PC-3 (cell line): ENCODE data around the gene DHDDS. TPM values are rescaled to one million over a fixed set of nuclear protein-coding genes. Genes with fewer than 3 reads are reported as not detected.

Experiments used
- ATAC-seq: fragments of 200-7000 bp; cut with Tn5 transposase; 2 replicates; pipeline ENCODE4 v1.9.1; 2020; ENCODE audit warnings: mild to moderate bottlenecking, moderate library complexity
- BruUV-seq: library from RNA; stranded (reverse); fragments of 400-500 nt; replicated peaks from 2 replicates; lab custom pipeline; 2021; lab: Mats Ljungman, UMichigan
- CTCF ChIA-PET: fragments of 300-600 bp; sonication (Branson Sonifier 250); formaldehyde crosslinking; loops from one replicate; lab custom pipeline; 2022; ENCODE audit warnings: antibody characterized with exemption; lab: Charles Lee
- POLR2A ChIA-PET: fragments of 300-600 bp; sonication (Branson Sonifier 250); formaldehyde crosslinking; loops from one replicate; lab custom pipeline; 2022; ENCODE audit warnings: antibody characterized with exemption; ENCODE audit not compliant: unreplicated experiment; lab: Charles Lee
- DNase-seq: peaks from one replicate; pipeline ENCODE4 v3.0.0-alpha.2; 2015
- H2AFZ ChIP-seq: fragments of 300-600 bp; sonication (generic); 2 replicates; pipeline ENCODE4 v1.6.0; 2016; ENCODE audit warnings: antibody characterized with exemption, low read length
- H3F3A ChIP-seq: fragments of 300-600 bp; sonication (generic); one replicate; pipeline ENCODE4 v1.6.0; 2017; ENCODE audit warnings: antibody characterized with exemption, low read length, control low read depth, mild to moderate bottlenecking; ENCODE audit not compliant: unreplicated experiment
- H3K27ac ChIP-seq: fragments of 300-600 bp; sonication (generic); 2 replicates; pipeline ENCODE4 v1.5.1; 2016; ENCODE audit warnings: mild to moderate bottlenecking, low read length
- H3K27me3 ChIP-seq: fragments of 300-600 bp; sonication (generic); 2 replicates; pipeline ENCODE4 v1.6.1; 2016; ENCODE audit warnings: low read length, mixed read lengths
- H3K36me3 ChIP-seq: fragments of 300-600 bp; sonication (generic); 2 replicates; pipeline ENCODE4 v1.6.1; 2016; ENCODE audit warnings: low read depth, mixed run types, low read length, mixed read lengths
- H3K4me1 ChIP-seq: fragments of 300-600 bp; sonication (generic); 2 replicates; pipeline ENCODE4 v1.5.1; 2016; ENCODE audit warnings: low read length; ENCODE audit not compliant: insufficient read depth
- H3K4me2 ChIP-seq: fragments of 300-600 bp; sonication (generic); 2 replicates; pipeline ENCODE4 v1.6.0; 2016; ENCODE audit warnings: low read length
- H3K4me3 ChIP-seq: fragments of 300-600 bp; sonication (generic); 2 replicates; pipeline ENCODE4 v1.5.1; 2016; ENCODE audit warnings: mild to moderate bottlenecking, low read length, mixed read lengths
- H3K79me2 ChIP-seq: fragments of 300-600 bp; sonication (generic); 2 replicates; pipeline ENCODE4 v1.6.1; 2017; ENCODE audit warnings: low read length, mixed read lengths
- H3K9ac ChIP-seq: fragments of 300-600 bp; sonication (generic); 2 replicates; pipeline ENCODE4 v1.6.0; 2016; ENCODE audit warnings: mild to moderate bottlenecking, low read length
- H3K9me2 ChIP-seq: fragments of 300-600 bp; sonication (generic); replicated peaks from 2 replicates; pipeline ENCODE4 v1.6.1; 2016; ENCODE audit warnings: mixed run types, low read length, mixed read lengths
- H3K9me3 ChIP-seq: fragments of 300-600 bp; sonication (generic); 2 replicates; pipeline ENCODE4 v1.6.1; 2016; ENCODE audit warnings: low read length, mixed read lengths
- H4K20me1 ChIP-seq: fragments of 300-600 bp; sonication (generic); 2 replicates; pipeline ENCODE4 v1.6.1; 2016; ENCODE audit warnings: low read length, mixed read lengths
- CTCF ChIP-seq: fragments of 300-600 bp; sonication (generic); conservative IDR thresholded peaks from 2 replicates; pipeline ENCODE4 v1.5.1; 2017; ENCODE audit warnings: antibody characterized with exemption, low read depth, mild to moderate bottlenecking, low read length
- EZH2 ChIP-seq: fragments of 300-600 bp; sonication (generic); IDR thresholded peaks from one replicate; pipeline ENCODE4 v1.6.1; 2017; ENCODE audit warnings: antibody characterized with exemption, mild to moderate bottlenecking, low read length; ENCODE audit not compliant: unreplicated experiment
- EZH2phosphoT487 ChIP-seq: fragments of 300-600 bp; sonication (generic); IDR thresholded peaks from 2 replicates; pipeline ENCODE4 v1.6.1; 2018; ENCODE audit warnings: mild to moderate bottlenecking, antibody characterized with exemption, low read length, borderline replicate concordance
- intact Hi-C: fragments of 100-400 bp; cut with micrococcal nuclease; formaldehyde crosslinking; loops from 2 replicates; pipeline ENCODE4 v1.9.0; 2023
- total RNA-seq: library from RNA; depleted of rRNA; stranded (reverse); fragments of >200 nt; gene quantifications from 2 replicates; pipeline ENCODE4 v1.2.3, GENCODE V29; 2014

The DHDDS gene
- total RNA-seq, 1 experiment from 2014 or later = 49.6 TPM

DNA sequence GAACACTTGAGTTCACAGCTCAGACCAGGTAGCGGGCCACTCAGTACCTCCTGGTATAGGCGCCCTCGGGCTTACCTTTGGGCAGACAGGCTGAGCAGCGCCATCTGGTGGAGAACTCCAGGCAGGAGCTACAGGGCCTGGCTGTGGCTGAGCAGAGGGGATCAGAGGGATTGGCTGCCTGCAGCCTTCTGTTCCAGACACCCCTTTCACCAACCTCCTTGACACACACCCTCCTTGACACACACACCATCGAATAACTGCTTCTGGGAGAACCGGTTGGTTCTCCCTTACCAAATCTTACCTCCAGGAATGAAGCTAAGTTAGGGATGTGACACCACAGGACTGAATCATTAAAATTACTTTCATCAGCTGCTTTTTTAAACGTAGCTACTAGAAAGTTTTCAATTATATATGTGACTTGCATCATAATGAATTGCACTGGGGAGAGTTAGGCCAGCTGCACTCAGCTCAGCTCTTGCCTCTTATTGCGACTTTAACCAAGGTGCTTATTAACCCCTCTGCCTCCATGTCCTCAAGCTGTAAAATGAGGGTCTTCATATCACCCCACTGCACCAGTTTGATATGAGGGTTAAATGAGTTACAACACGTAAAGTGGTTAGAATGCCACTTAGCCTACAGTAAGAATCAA lies 14.9 kb upstream of the DHDDS start:
- intact Hi-C loops = loop anchor here (10.0 kb wide), 1 partner anchor 312 kb away; no protein-coding TSS in a partner anchor
- no peak overlapping the region for H3K4me2 ChIP-seq
- H3F3A ChIP-seq = no peaks in the 10 kb centered on the region
- no peaks in the 10 kb centered on the region for H3K9me3 ChIP-seq
- no TSS peak for BruUV-seq
- no peak overlapping the region for H3K27ac ChIP-seq
- ATAC-seq (peak; percentile 99), DNase-seq (peak; percentile 85)
- H4K20me1 ChIP-seq = no peaks in the 10 kb centered on the region
- TF ChIP-seq EZH2phosphoT487 (no peak), CTCF (peak; percentile 82), EZH2 (no peak)
- no peaks in the 10 kb centered on the region for H3K79me2 ChIP-seq
- no peaks in the 10 kb centered on the region for H3K9me2 ChIP-seq
- H3K36me3 ChIP-seq = no peaks in the 10 kb centered on the region
- POLR2A ChIA-PET = interaction anchor here (0.6 kb wide), 1 partner anchor 9 kb away, joined by 4 read pairs; no protein-coding TSS in a partner anchor
- H3K9ac ChIP-seq = no peak overlapping the region
- CTCF ChIA-PET = interaction anchor here (0.5 to 1.4 kb wide), 13 partner anchors 12 to 334 kb away, joined by 3 to 10 read pairs (median 4); partner anchors contain the start of genes DHDDS and SH3BGRL3
- no peak overlapping the region for H2AFZ ChIP-seq
- no peak overlapping the region for H3K4me3 ChIP-seq
- H3K4me1 ChIP-seq = peaks cover 5% of the 10 kb centered on the region
- H3K27me3 ChIP-seq = peaks cover 33% of the 10 kb centered on the region

- Histone ChIP-seq H3K27me3 (peaks cover 19% of the 10 kb centered on the region), H3K9ac (no peak overlapping the region), H3K4me3 (no peak overlapping the region), H3K9me3 (no peaks in the 10 kb centered on the region), H4K20me1 (no peaks in the 10 kb centered on the region), H3K79me2 (no peaks in the 10 kb centered on the region), H3F3A (no peaks in the 10 kb centered on the region), H3K27ac (no peak overlapping the region), H3K4me2 (no peak overlapping the region), H3K36me3 (no peaks in the 10 kb centered on the region), H2AFZ (no peak overlapping the region), H3K9me2 (no peaks in the 10 kb centered on the region), H3K4me1 (peaks cover 5% of the 10 kb centered on the region)
- BruUV-seq = no TSS peak
- ChIA-PET CTCF (no interaction called here), POLR2A (no interaction called here)
- DNase-seq = no peak
- ATAC-seq = no peak
- intact Hi-C loops = loop anchor here (10.0 kb wide), 1 partner anchor 314 kb away; no protein-coding TSS in a partner anchor
- no peak for TF ChIP-seq EZH2
- no peak for TF ChIP-seq CTCF
- TF ChIP-seq EZH2phosphoT487 = no peak
These were observed 13.2 kb upstream of the DHDDS start for GRCh38 chr1:26418865-26419349.

GRCh38 chr1:26419494-26419893 lies 12.6 kb upstream of the DHDDS start:
- POLR2A ChIA-PET = no interaction called here

More at GRCh38 chr1:26419494-26419893, 12.6 kb upstream of the DHDDS start:
- no peak overlapping the region for H2AFZ ChIP-seq
- no peaks in the 10 kb centered on the region for H3K36me3 ChIP-seq
- H3K9me3 ChIP-seq = no peaks in the 10 kb centered on the region
- peaks cover 13% of the 10 kb centered on the region for H3K27me3 ChIP-seq
- H3K4me1 ChIP-seq = peaks cover 5% of the 10 kb centered on the region
- ATAC-seq = no peak
- BruUV-seq = no TSS peak
- TF ChIP-seq EZH2phosphoT487 (no peak), CTCF (no peak), EZH2 (no peak)
- DNase-seq = no peak
- no peak overlapping the region for H3K9ac ChIP-seq
- no peaks in the 10 kb centered on the region for H3K79me2 ChIP-seq
- no peak overlapping the region for H3K27ac ChIP-seq
- H3K4me2 ChIP-seq = no peak overlapping the region
- no peaks in the 10 kb centered on the region for H3F3A ChIP-seq
- CTCF ChIA-PET = no interaction called here
- no peak overlapping the region for H3K4me3 ChIP-seq
- H4K20me1 ChIP-seq = no peaks in the 10 kb centered on the region
- H3K9me2 ChIP-seq = no peaks in the 10 kb centered on the region
- intact Hi-C loops = loop anchor here (10.0 kb wide), 1 partner anchor 315 kb away; no protein-coding TSS in a partner anchor
